Heart right ventricle (tissue), 16 donors: ENCODE measurements around the gene NR2F1. TPM values are rescaled to one million over a fixed set of nuclear protein-coding genes. Genes with fewer than 3 reads are reported as not detected.
"Not testable (repeated sequence)": the region's sequence is repeated elsewhere in the genome, so short reads cannot be mapped to it uniquely, and the experiment has no call there.

ENCODE experiments used
- ATAC-seq, 8 donors: fragments of 200-7000 bp; cut with Tn5 transposase; one replicate each; pipeline ENCODE4 v1.9.1; 2020; ENCODE audit warnings: mild to moderate bottlenecking in 8 of 8, moderate library complexity in 8 of 8, moderate number of reproducible peaks in 1 of 8
- DNase-seq, 2 donors: peaks; one replicate each; pipeline ENCODE4 v3.0.0-alpha.2; 2020
- H3K27ac ChIP-seq, 10 donors: fragments of 200-600 bp; sonication (generic) in 2 of 10; one replicate each; pipeline versions ENCODE4 v1.5.0 to v1.8.0; 2020 to 2022; ENCODE audit warnings: mild to moderate bottlenecking in 3 of 10
- H3K27me3 ChIP-seq, 7 donors: fragments of 200-600 bp; one replicate each; pipeline ENCODE4 v1.8.0; 2021 to 2022; ENCODE audit warnings: mild to moderate bottlenecking in 2 of 7
- H3K36me3 ChIP-seq, 9 donors: fragments of 200-600 bp; sonication (generic) in 1 of 9; one replicate each; pipeline versions ENCODE4 v1.5.0 to v1.8.0; 2020 to 2022; ENCODE audit warnings: mild to moderate bottlenecking in 2 of 9
- H3K4me1 ChIP-seq, 9 donors: fragments of 200-600 bp; sonication (generic) in 1 of 9; one replicate each; pipeline versions ENCODE4 v1.5.0 to v1.8.0; 2020 to 2022; ENCODE audit warnings: mild to moderate bottlenecking in 4 of 9
- H3K4me3 ChIP-seq, 10 donors: fragments of 200-600 bp; sonication (generic) in 2 of 10; one replicate each; pipeline versions ENCODE4 v1.5.0 to v1.8.0; 2020 to 2022; ENCODE audit warnings: mild to moderate bottlenecking in 7 of 10, moderate library complexity in 2 of 10
- H3K9me3 ChIP-seq, 11 donors: fragments of 200-600 bp in 10 of 11; sonication (generic) in 2 of 11; one replicate each; pipeline versions ENCODE4 v1.5.0 to v1.8.0; 2013 to 2022; ENCODE audit warnings: mild to moderate bottlenecking in 2 of 11, control low read depth in 1 of 11, moderate library complexity in 1 of 11
- CTCF ChIP-seq, 9 donors: fragments of 200-600 bp; sonication (generic) in 2 of 9; IDR thresholded peaks; one replicate each; pipeline versions ENCODE4 v1.5.0 to v1.8.0; 2021 to 2022; ENCODE audit warnings: antibody characterized with exemption in 9 of 9, mild to moderate bottlenecking in 5 of 9, moderate library complexity in 1 of 9
- WGBS, 2 donors: extraction: QIAGEN DNeasy Blood & Tissue Kit; methylation state at CpG; one replicate each; pipeline ENCODE4 v1.1.7; 2013; ENCODE audit warnings: inconsistent platforms in 1 of 2; 5-methylcytosine and 5-hydroxymethylcytosine counted together
- intact Hi-C, 10 donors: fragments of 100-400 bp; cut with DNase I; formaldehyde crosslinking; loops; one replicate each; pipeline versions ENCODE4 v1.11.1 to v1.14.2; 2022
- long read RNA-seq, 3 donors: library from polyadenylated mRNA; unstranded; transcript quantifications; one replicate each; pipeline ENCODE4 v2.0.0, GENCODE V29; 2020 to 2021
- polyA plus RNA-seq, 2 donors: library from polyadenylated mRNA; stranded (reverse); fragments of 200-250 nt; gene quantifications; one replicate each; pipeline ENCODE4 v1.2.3, GENCODE V29; 2013
- total RNA-seq, 10 donors: library from RNA; stranded (reverse); fragmentation: NEBNext Ultra II Directional in 3 of 10; extraction: Animal tissue kit (Norgen Biotek cat#: 25700) in 3 of 10; gene quantifications; one replicate each; pipeline versions ENCODE4 v1.2.1 to v1.2.4, GENCODE V29; 2021 to 2023
- donor health status: Arrhythmogenic right ventricular cardiomyopathy.
- donor health status: ischemic (EF 13 %, LVEDD 7.1; RV severe dilation, severe dysfunction).
- donor health status: healthy with polysubstance abuse.
- donor health status: DM: no; HTN: yes; CAD: no.
- donor health status: DM: no; HTN: no; CAD: no.
- donor health status: ischemic (EF 25% LVEDD 6.9; RV normal size, moderate dysfunction).
- donor health status: ischemic (EF 25% LVEDD 5.7; RV mildly dilated, moderate dysfunction).
- donor health status: healthy.
- donor health status: DM: yes; HTN: yes; CAD: no.
- donor health status: Ischemic cardiomyopathy.
- donor health status: ischemic (EF 35%, LVEDD 5.7; RV mildly dilated, moderate dysfunction).
- donor health status: nonischemic (EF 11% LVEDD 7.7; RV severe dilation, severe dysfunction).
- donor health status: DM: yes; HTN: yes; CAD: no.
- donor health status: PGD.
- donor health status: ischemic (EF 29% LVEDD 5.4; RV normal size, mild dysfunction).
- donor health status: nonischemic (EF 23%, LVEDD 6.1; RV moderate dilation, normal function).

The NR2F1 gene
- total RNA-seq: 1 to 10 TPM in 4 of 10 donors, under 1 TPM in 6; 0.27 to 2.4 (median 0.92) TPM
- 1 to 10 TPM in 1 of 2 donors, under 1 TPM in 1; 0.44 to 1.1 TPM for polyA plus RNA-seq
- long read RNA-seq, donor 1: 0 reads
- long read RNA-seq, donor 2: 0 reads
- long read RNA-seq, donor 3: 0 reads

- no peak within 1 kb of the TSS for H3K27ac ChIP-seq
- WGBS, 2 donors: 3% methylated on average over 20 to 21 of the region's 21 CpGs
- no peaks in the 10 kb centered on the region for H3K9me3 ChIP-seq
- DNase-seq (peak in 1 of 2 donors; percentile 36), ATAC-seq (peak in 4 of 8 donors; percentile 11 to 38 (median 32))
- H3K4me1 ChIP-seq: peaks cover 6 to 60% (median 41%) of the 10 kb centered on the region in 9 donors
- no peaks in the 10 kb centered on the region for H3K36me3 ChIP-seq
- peaks cover 9 to 89% (median 84%) of the 10 kb centered on the region in 7 donors for H3K27me3 ChIP-seq
- intact Hi-C loops: loop anchor here in 6 of 10 donors (1.0 to 10.0 kb wide), 5 partner anchors 24 to 1112 kb away; no protein-coding TSS in a partner anchor
- no peak for TF ChIP-seq CTCF (IDR thresholded peaks at IDR 0.05)
- H3K4me3 ChIP-seq: peak within 1 kb of the TSS; percentile 14 to 54 (median 49)
Measured at GRCh38 chr5:93582677-93583438, at the start of gene NR2F1. Gene NR2F1 (plus strand): TSS chr5:93583222. CDS start chr5:93585024, 1,802 bp downstream.

- ATAC-seq: no peak
- 73 to 82% methylated on average over 4 of the region's 4 CpGs for WGBS, 2 donors
- no peak overlapping the region for H3K27ac ChIP-seq
- H3K4me1 ChIP-seq: no peaks in the 10 kb centered on the region
- peaks cover 0 to 3% (median 0%) of the 10 kb centered on the region in 11 donors for H3K9me3 ChIP-seq
- H3K27me3 ChIP-seq: no peaks in the 10 kb centered on the region
- no peak for DNase-seq
- no peak for TF ChIP-seq CTCF (IDR thresholded peaks at IDR 0.05)
- no peaks in the 10 kb centered on the region for H3K36me3 ChIP-seq
- no peak overlapping the region for H3K4me3 ChIP-seq
- intact Hi-C loops: no loop called here
Measured at GRCh38 chr5:93545872-93546271, 37.1 kb upstream of the NR2F1 start.

GRCh38 chr5:93549594-93549993 lies 33.4 kb upstream of the NR2F1 start:
- H3K4me3 ChIP-seq, DNase-seq, intact Hi-C loops: not testable (repeated sequence)

GRCh38 chr5:93557021-93557604 lies 25.9 kb upstream of the NR2F1 start:
- TF ChIP-seq CTCF (IDR thresholded peaks at IDR 0.05): no peak
- DNase-seq (no peak), ATAC-seq (no peak)
- H3K36me3 ChIP-seq: no peaks in the 10 kb centered on the region
- H3K27ac ChIP-seq: no peak overlapping the region
- H3K27me3 ChIP-seq: peaks cover 0 to 13% (median 0%) of the 10 kb centered on the region in 7 donors
- WGBS, 2 donors: 92 to 98% methylated on average over 2 of the region's 2 CpGs
- no peak overlapping the region for H3K4me3 ChIP-seq
- intact Hi-C loops: no loop called here
- H3K9me3 ChIP-seq: peaks cover 0 to 14% (median 0%) of the 10 kb centered on the region in 11 donors
- H3K4me1 ChIP-seq: no peaks in the 10 kb centered on the region

More at GRCh38 chr5:93549594-93549993, 33.4 kb upstream of the NR2F1 start:
- not testable (repeated sequence) for H3K9me3 ChIP-seq, H3K27me3 ChIP-seq, H3K27ac ChIP-seq, H3K36me3 ChIP-seq, ATAC-seq, H3K4me1 ChIP-seq
- WGBS, 2 donors: 95 to 97% methylated on average over 3 of the region's 3 CpGs
